ENCODE data around the gene MME. TPM values are rescaled to one million over a fixed set of nuclear protein-coding genes. Genes with fewer than 3 reads are reported as not detected.

The MME gene
- total and polyA plus RNA-seq, 2 donors from 2014 or later: 8.4 to 126 TPM

- Histone ChIP-seq H3K4me3 (ENCODE audit: low read length in 3 of 3) (no peak overlapping the region), H3K9me3 (ENCODE audit: control insufficient read depth in 2 of 3, insufficient read depth in 1 of 3, low read length in 3 of 3) (no peaks in the 10 kb centered on the region), H3K9ac (ENCODE audit: low read length in 3 of 3) (no peak overlapping the region), H3K27me3 (ENCODE audit: control insufficient read depth, insufficient read depth, low read length) (no peaks in the 10 kb centered on the region), H3K27ac (ENCODE audit: low read depth in 2 of 2, low read length in 2 of 2) (no peak overlapping the region), H3K4me1 (ENCODE audit: control insufficient read depth in 2 of 3, insufficient read depth in 2 of 3, low read depth in 1 of 3, low read length in 3 of 3) (no peaks in the 10 kb centered on the region), H3K36me3 (ENCODE audit: control insufficient read depth in 2 of 3, insufficient read depth in 3 of 3, low read length in 3 of 3) (no peaks in the 10 kb centered on the region)
- TF ChIP-seq CTCF (IDR thresholded peaks at IDR 0.05; ENCODE audit: borderline replicate concordance, extremely low read depth, insufficient read depth): no peak
- intact Hi-C loops (cut with DNase I): no loop called here
- DNase-seq (no peak), FAIRE-seq (no peak)
Measured at GRCh38 chr3:155193868-155194267, 113.7 kb downstream of the MME start.

GRCh38 chr3:155194973-155195957 lies 115.1 kb downstream of the MME start:
- no peak for TF ChIP-seq CTCF (IDR thresholded peaks at IDR 0.05; ENCODE audit: borderline replicate concordance, extremely low read depth, insufficient read depth)
- intact Hi-C loops (cut with DNase I): no loop called here
- no peak overlapping the region for H3K4me3 ChIP-seq (ENCODE audit: low read length in 3 of 3)
- H3K4me1 ChIP-seq (ENCODE audit: control insufficient read depth in 2 of 3, insufficient read depth in 2 of 3, low read depth in 1 of 3, low read length in 3 of 3): no peaks in the 10 kb centered on the region
- no peak overlapping the region for H3K9ac ChIP-seq (ENCODE audit: low read length in 3 of 3)
- FAIRE-seq: no peak
- no peak overlapping the region for H3K27ac ChIP-seq (ENCODE audit: low read depth in 2 of 2, low read length in 2 of 2)
- DNase-seq: peak in 1 of 5 donors; percentile 29
- H3K27me3 ChIP-seq (ENCODE audit: control insufficient read depth, insufficient read depth, low read length): no peaks in the 10 kb centered on the region
- no peaks in the 10 kb centered on the region for H3K9me3 ChIP-seq (ENCODE audit: control insufficient read depth in 2 of 3, insufficient read depth in 1 of 3, low read length in 3 of 3)
- H3K36me3 ChIP-seq (ENCODE audit: control insufficient read depth in 2 of 3, insufficient read depth in 3 of 3, low read length in 3 of 3): no peaks in the 10 kb centered on the region

- H3K27ac ChIP-seq (ENCODE audit: low read depth in 2 of 2, low read length in 2 of 2): no peak overlapping the region
- no peaks in the 10 kb centered on the region for H3K9me3 ChIP-seq (ENCODE audit: control insufficient read depth in 2 of 3, insufficient read depth in 1 of 3, low read length in 3 of 3)
- intact Hi-C loops (cut with DNase I): no loop called here
- no peak overlapping the region for H3K4me3 ChIP-seq (ENCODE audit: low read length in 3 of 3)
- no peak for DNase-seq
- no peak overlapping the region for H3K9ac ChIP-seq (ENCODE audit: low read length in 3 of 3)
- H3K4me1 ChIP-seq (ENCODE audit: control insufficient read depth in 2 of 3, insufficient read depth in 2 of 3, low read depth in 1 of 3, low read length in 3 of 3): no peaks in the 10 kb centered on the region
- H3K27me3 ChIP-seq (ENCODE audit: control insufficient read depth, insufficient read depth, low read length): no peaks in the 10 kb centered on the region
- FAIRE-seq: no peak
- H3K36me3 ChIP-seq (ENCODE audit: control insufficient read depth in 2 of 3, insufficient read depth in 3 of 3, low read length in 3 of 3): no peaks in the 10 kb centered on the region
- no peak for TF ChIP-seq CTCF (IDR thresholded peaks at IDR 0.05; ENCODE audit: borderline replicate concordance, extremely low read depth, insufficient read depth)
Measured at GRCh38 chr3:155196131-155197021, 116.3 kb downstream of the MME start.

All from kidney (tissue), 14 donors.